Urothelium cell line (cell line): ENCODE results near the gene MOB3A.

ENCODE experiments used
- DNase-seq: peaks from one replicate; pipeline ENCODE4 v3.0.0; 2011; ENCODE audit warnings: low spot score, mixed read lengths
- FAIRE-seq: peaks from 2 replicates; lab custom pipeline; 2011; peaks lifted over from hg19 to GRCh38; lab: Jason Lieb, UNC

The MOB3A gene

GRCh38 chr19:2126879-2127518 lies 30.9 kb upstream of the MOB3A start:
- FAIRE-seq, result no peak
- DNase-seq, result no peak

- no peak for FAIRE-seq
- DNase-seq, result peak; percentile 18
Observed at GRCh38 chr19:2123682-2124387, 27.7 kb upstream of the MOB3A start.

- no peak for FAIRE-seq
- DNase-seq, result no peak
Observed at GRCh38 chr19:2122982-2123381, 26.9 kb upstream of the MOB3A start.

- DNase-seq, result no peak
- FAIRE-seq, result no peak
Observed at GRCh38 chr19:2122251-2122650, 26.1 kb upstream of the MOB3A start.

- FAIRE-seq, result no peak
- DNase-seq, result no peak
Observed at GRCh38 chr19:2121416-2122051, 25.4 kb upstream of the MOB3A start.

GRCh38 chr19:2120821-2121220 lies 24.7 kb upstream of the MOB3A start:
- no peak for DNase-seq
- no peak for FAIRE-seq

- FAIRE-seq, result no peak
- no peak for DNase-seq
Observed at GRCh38 chr19:2119921-2120785, 24.0 kb upstream of the MOB3A start.

- FAIRE-seq, result no peak
- DNase-seq, result no peak
Observed at GRCh38 chr19:2118438-2118837, 22.3 kb upstream of the MOB3A start.

- no peak for FAIRE-seq
- DNase-seq, result no peak
Observed at GRCh38 chr19:2117215-2117960, 21.3 kb upstream of the MOB3A start.

- FAIRE-seq (no peak), DNase-seq (no peak)
Observed at GRCh38 chr19:2116507-2116906, 20.4 kb upstream of the MOB3A start.

GRCh38 chr19:2115911-2116426 lies 19.8 kb upstream of the MOB3A start:
- FAIRE-seq (no peak), DNase-seq (no peak)

- FAIRE-seq, result no peak
Observed at GRCh38 chr19:2115324-2115723, 19.2 kb upstream of the MOB3A start.

GRCh38 chr19:2114821-2115220 lies 18.7 kb upstream of the MOB3A start:
- FAIRE-seq, result no peak
- DNase-seq, result no peak

More at GRCh38 chr19:2115324-2115723, 19.2 kb upstream of the MOB3A start:
- no peak for DNase-seq

GRCh38 chr19:2114218-2114617 lies 18.1 kb upstream of the MOB3A start:
- DNase-seq (no peak), FAIRE-seq (no peak)

- DNase-seq, result no peak
- no peak for FAIRE-seq
Observed at GRCh38 chr19:2113439-2114211, 17.5 kb upstream of the MOB3A start.

GRCh38 chr19:2112516-2113320 lies 16.6 kb upstream of the MOB3A start:
- DNase-seq (no peak), FAIRE-seq (no peak)

- DNase-seq (no peak), FAIRE-seq (no peak)
Observed at GRCh38 chr19:2111886-2112285, 15.8 kb upstream of the MOB3A start.

GRCh38 chr19:2111425-2111824 lies 15.3 kb upstream of the MOB3A start:
- FAIRE-seq, result no peak
- no peak for DNase-seq

GRCh38 chr19:2110822-2111221 lies 14.7 kb upstream of the MOB3A start:
- DNase-seq (no peak), FAIRE-seq (no peak)
